Thyroid gland (tissue), 4 donors: Measurements from ENCODE around the gene VPS33A. TPM values are rescaled to one million over a fixed set of nuclear protein-coding genes. Genes with fewer than 3 reads are reported as not detected.

Source experiments
- DNase-seq, 2 donors: peaks; one replicate each; pipeline ENCODE4 v3.0.0-alpha.2; 2019
- H3K27ac ChIP-seq, 3 donors: fragments of 200-600 bp; sonication (generic); 1 replicate in 2 of 3; 2 replicates in 1 of 3; pipeline ENCODE4 v1.5.1; 2016 to 2019; ENCODE audit warnings: mild to moderate bottlenecking in 1 of 3, moderate library complexity in 1 of 3
- H3K27me3 ChIP-seq: fragments of 200-600 bp; sonication (generic); one replicate; pipeline ENCODE4 v1.5.1; 2019
- H3K36me3 ChIP-seq, 2 donors: fragments of 200-600 bp; sonication (generic); one replicate each; pipeline ENCODE4 v1.5.1; 2016 to 2019
- H3K4me1 ChIP-seq, 2 donors: fragments of 200-600 bp; sonication (generic); one replicate each; pipeline ENCODE4 v1.5.1; 2017 to 2019
- H3K4me3 ChIP-seq, 3 donors: fragments of 200-600 bp; sonication (generic); replicated peaks in 1 of 3; 1 replicate in 2 of 3; 2 replicates in 1 of 3; pipeline ENCODE4 v1.5.1; 2016; ENCODE audit warnings: mild to moderate bottlenecking in 1 of 3
- H3K9me3 ChIP-seq: fragments of 200-600 bp; sonication (generic); one replicate; pipeline ENCODE4 v1.5.1; 2017
- POLR2A ChIP-seq, 2 donors: fragments of 450-650 bp; IDR thresholded peaks; one replicate each; pipeline ENCODE4 v1.6.1; 2017; ENCODE audit warnings: antibody characterized with exemption in 2 of 2, mild to moderate bottlenecking in 2 of 2, moderate library complexity in 1 of 2
- WGBS, 2 donors: methylation state at CpG; one replicate each; pipeline ENCODE4 v1.1.5; 2017; 5-methylcytosine and 5-hydroxymethylcytosine counted together
- intact Hi-C: fragments of 100-400 bp; cut with DNase I; formaldehyde crosslinking; loops from one replicate; pipeline ENCODE4 v1.15.1; 2023
- total RNA-seq, 4 donors: library from RNA; depleted of rRNA; stranded (reverse); fragments of >200 nt; gene quantifications; one replicate each; pipeline ENCODE4 v1.2.3, GENCODE V29; 2016
- TF ChIP-seq, protein P1 (sequence below), 6 experiments: fragments of 200-600 bp in 3 of 6; fragments of 450-650 bp in 3 of 6; sonication (generic) in 3 of 6; IDR thresholded peaks; one replicate each; pipeline ENCODE4 v1.5.1; 2016 to 2019; ENCODE audit warnings: antibody characterized with exemption in 6 of 6, mild to moderate bottlenecking in 2 of 6, inconsistent platforms in 1 of 6, moderate library complexity in 1 of 6

The VPS33A gene
- total RNA-seq, 4 donors from 2014 or later: 14.3 to 16.4 (median 16.1) TPM

DNA sequence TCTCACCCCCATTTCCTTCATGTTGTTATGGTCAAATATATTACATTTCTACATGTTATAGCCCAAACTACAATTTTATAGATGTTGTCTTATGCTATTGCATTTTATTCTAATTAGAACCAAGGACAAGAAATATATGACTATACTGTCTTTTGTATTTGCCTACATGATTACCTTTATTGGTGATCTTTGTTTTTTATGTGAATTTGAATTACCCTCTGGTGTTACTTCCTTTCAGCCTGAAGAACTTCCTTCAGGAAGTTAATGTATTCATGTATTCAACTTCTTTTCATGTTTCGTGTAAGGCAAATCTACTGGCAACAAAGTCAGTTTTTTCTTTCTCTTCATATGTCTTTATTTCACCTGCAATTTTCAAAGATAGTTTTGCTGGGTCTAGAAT is 71.5 kb downstream of the VPS33A start:
- TF ChIP-seq, protein P1, sequence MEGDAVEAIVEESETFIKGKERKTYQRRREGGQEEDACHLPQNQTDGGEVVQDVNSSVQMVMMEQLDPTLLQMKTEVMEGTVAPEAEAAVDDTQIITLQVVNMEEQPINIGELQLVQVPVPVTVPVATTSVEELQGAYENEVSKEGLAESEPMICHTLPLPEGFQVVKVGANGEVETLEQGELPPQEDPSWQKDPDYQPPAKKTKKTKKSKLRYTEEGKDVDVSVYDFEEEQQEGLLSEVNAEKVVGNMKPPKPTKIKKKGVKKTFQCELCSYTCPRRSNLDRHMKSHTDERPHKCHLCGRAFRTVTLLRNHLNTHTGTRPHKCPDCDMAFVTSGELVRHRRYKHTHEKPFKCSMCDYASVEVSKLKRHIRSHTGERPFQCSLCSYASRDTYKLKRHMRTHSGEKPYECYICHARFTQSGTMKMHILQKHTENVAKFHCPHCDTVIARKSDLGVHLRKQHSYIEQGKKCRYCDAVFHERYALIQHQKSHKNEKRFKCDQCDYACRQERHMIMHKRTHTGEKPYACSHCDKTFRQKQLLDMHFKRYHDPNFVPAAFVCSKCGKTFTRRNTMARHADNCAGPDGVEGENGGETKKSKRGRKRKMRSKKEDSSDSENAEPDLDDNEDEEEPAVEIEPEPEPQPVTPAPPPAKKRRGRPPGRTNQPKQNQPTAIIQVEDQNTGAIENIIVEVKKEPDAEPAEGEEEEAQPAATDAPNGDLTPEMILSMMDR (IDR thresholded peaks at IDR 0.05): no peak
- TF ChIP-seq POLR2A (IDR thresholded peaks at IDR 0.05): no peak
- H3K36me3 ChIP-seq: no peaks in the 10 kb centered on the region
- DNase-seq: no peak
- 80 to 87% methylated on average over 1 of the region's 1 CpG for WGBS, 2 donors
- H3K4me1 ChIP-seq: no peaks in the 10 kb centered on the region
- H3K9me3 ChIP-seq: no peaks in the 10 kb centered on the region
- intact Hi-C loops: loop anchor here (5.0 kb wide), 2 partner anchors 68 to 143 kb away; no protein-coding TSS in a partner anchor
- H3K27me3 ChIP-seq: no peaks in the 10 kb centered on the region
- no peak overlapping the region for H3K27ac ChIP-seq
- H3K4me3 ChIP-seq: no peak overlapping the region

- no peak overlapping the region for H3K27ac ChIP-seq
- no peak overlapping the region for H3K4me3 ChIP-seq
- no peaks in the 10 kb centered on the region for H3K9me3 ChIP-seq
- H3K27me3 ChIP-seq: no peaks in the 10 kb centered on the region
- intact Hi-C loops: loop anchor here (5.0 kb wide), 1 partner anchor 65 kb away; no protein-coding TSS in a partner anchor
- no peak for TF ChIP-seq POLR2A (IDR thresholded peaks at IDR 0.05)
- TF ChIP-seq, protein P1 (IDR thresholded peaks at IDR 0.05): no peak
- no peak for DNase-seq
- no peaks in the 10 kb centered on the region for H3K36me3 ChIP-seq
- WGBS, 2 donors: 64 to 78% methylated on average over 11 of the region's 11 CpGs
- H3K4me1 ChIP-seq: no peaks in the 10 kb centered on the region
These were observed 73.9 kb downstream of the VPS33A start for GRCh38 chr12:122192441-122192840.

DNA sequence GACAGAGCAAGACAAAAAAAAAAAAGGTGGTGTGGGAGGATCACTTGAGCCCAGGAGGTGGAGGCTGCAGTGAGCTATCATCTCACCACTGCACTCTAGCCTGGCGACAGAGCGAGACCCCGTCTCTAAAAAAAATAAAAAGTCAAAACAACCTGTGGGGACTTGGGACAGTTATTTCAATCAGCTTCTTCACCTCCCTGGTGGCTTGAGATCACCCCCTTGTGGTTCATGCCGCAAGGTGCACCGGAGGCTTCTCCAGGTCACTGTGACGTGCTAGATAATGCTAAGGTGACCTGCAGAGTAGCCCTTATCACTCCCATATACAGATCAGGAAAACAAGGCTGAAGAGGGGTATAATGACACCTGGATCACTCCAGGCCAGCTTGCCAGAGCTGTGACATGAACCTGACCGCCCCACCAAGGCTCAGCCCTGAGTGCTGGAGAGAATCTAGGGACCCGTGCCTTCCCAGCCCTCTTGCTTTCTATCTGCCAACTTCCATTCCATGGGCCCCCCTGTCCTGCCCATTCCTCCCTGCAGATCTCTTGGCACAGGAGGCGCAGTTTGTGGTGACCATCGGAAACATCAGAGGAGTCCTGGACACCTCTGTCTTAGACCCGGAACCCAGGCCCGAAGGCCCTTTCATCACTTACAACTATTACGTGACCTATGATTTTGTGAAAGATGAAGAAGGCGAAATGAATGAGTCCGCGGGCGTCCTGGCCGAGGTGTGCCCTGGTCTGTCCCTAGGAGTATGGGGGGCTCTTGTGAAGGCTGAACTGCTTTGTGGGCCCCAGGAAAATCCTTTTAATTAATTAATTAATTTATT is 75.2 kb downstream of the VPS33A start:
- Histone ChIP-seq H3K4me3 (no peak overlapping the region), H3K27me3 (no peaks in the 10 kb centered on the region), H3K4me1 (no peaks in the 10 kb centered on the region), H3K9me3 (no peaks in the 10 kb centered on the region), H3K36me3 (no peaks in the 10 kb centered on the region), H3K27ac (no peak overlapping the region)
- intact Hi-C loops: loop anchor here (5.0 kb wide), 1 partner anchor 64 kb away; no protein-coding TSS in a partner anchor
- DNase-seq: peak; percentile 70 to 79
- TF ChIP-seq, protein P1 (IDR thresholded peaks at IDR 0.05): peak; percentile 35 to 81 (median 77)
- TF ChIP-seq POLR2A (IDR thresholded peaks at IDR 0.05): no peak
- 65 to 66% methylated on average over 18 of the region's 18 CpGs for WGBS, 2 donors

- 89 to 90% methylated on average over 31 to 34 of the region's 34 CpGs for WGBS, 2 donors
- H3K4me1 ChIP-seq: no peaks in the 10 kb centered on the region
- intact Hi-C loops: loop anchor here (5.0 kb wide), 1 partner anchor 63 kb away; no protein-coding TSS in a partner anchor
These were observed 76.4 kb downstream of the VPS33A start for GRCh38 chr12:122189626-122190475.

More at GRCh38 chr12:122189626-122190475, 76.4 kb downstream of the VPS33A start:
- Histone ChIP-seq H3K9me3 (no peaks in the 10 kb centered on the region), H3K4me3 (no peak overlapping the region), H3K36me3 (no peaks in the 10 kb centered on the region), H3K27ac (no peak overlapping the region), H3K27me3 (no peaks in the 10 kb centered on the region)
- no peak for TF ChIP-seq POLR2A (IDR thresholded peaks at IDR 0.05)
- TF ChIP-seq, protein P1 (IDR thresholded peaks at IDR 0.05): no peak
- DNase-seq: no peak
